Activated B cell treated with CpG ODN at 0.5 μM for 24 hours (primary cell): ENCODE measurements around the gene NCF2. TPM values are rescaled to one million over a fixed set of nuclear protein-coding genes. Genes with fewer than 3 reads are reported as not detected.

Experiments
- ATAC-seq: fragments of 200-7000 bp; cut with Tn5 transposase; one replicate; pipeline ENCODE4 v1.10.0; 2021; ENCODE audit warnings: low read depth, mild to moderate bottlenecking, moderate library complexity
- CTCF ChIA-PET: fragments of 350-600 bp; sonication (Branson Sonifier 250); formaldehyde crosslinking; loops from one replicate; lab custom pipeline; 2021; ENCODE audit warnings: antibody characterized with exemption; lab: Charles Lee
- POLR2A ChIA-PET: fragments of 350-600 bp; sonication (Branson Sonifier 250); formaldehyde crosslinking; loops from one replicate; lab custom pipeline; 2021; ENCODE audit warnings: antibody characterized with exemption; lab: Charles Lee
- DNase-seq: peaks from one replicate; pipeline ENCODE4 v3.0.0; 2022
- H3K27ac Mint-ChIP-seq: one replicate; pipeline ENCODE4 v1.8.0; 2020; ENCODE audit warnings: mixed read lengths
- H3K27me3 Mint-ChIP-seq: one replicate; pipeline ENCODE4 v1.8.0; 2021; ENCODE audit warnings: mixed read lengths
- H3K36me3 Mint-ChIP-seq: one replicate; pipeline ENCODE4 v1.8.0; 2021; ENCODE audit warnings: low read depth, mixed read lengths
- H3K4me1 Mint-ChIP-seq: one replicate; pipeline ENCODE4 v1.8.0; 2021; ENCODE audit warnings: mixed read lengths
- H3K4me3 Mint-ChIP-seq: one replicate; pipeline ENCODE4 v1.8.0; 2020; ENCODE audit warnings: mild to moderate bottlenecking, mixed read lengths
- H3K9me3 Mint-ChIP-seq: one replicate; pipeline ENCODE4 v1.8.0; 2020; ENCODE audit warnings: mixed read lengths
- intact Hi-C: fragments of 100-400 bp; cut with micrococcal nuclease; formaldehyde crosslinking; loops from one replicate; pipeline ENCODE4 v1.15.1; 2024
- total RNA-seq: library from RNA; stranded (reverse); gene quantifications from 2 replicates; pipeline ENCODE4 v1.2.3, GENCODE V29; 2022
- TF ChIP-seq, protein P1 (sequence below): fragments of 200-600 bp; IDR thresholded peaks from one replicate; pipeline ENCODE4 v1.8.0; 2022; ENCODE audit warnings: antibody characterized with exemption, mild to moderate bottlenecking

The NCF2 gene
- total RNA-seq, 1 donor from 2014 or later: 101 TPM

DNA sequence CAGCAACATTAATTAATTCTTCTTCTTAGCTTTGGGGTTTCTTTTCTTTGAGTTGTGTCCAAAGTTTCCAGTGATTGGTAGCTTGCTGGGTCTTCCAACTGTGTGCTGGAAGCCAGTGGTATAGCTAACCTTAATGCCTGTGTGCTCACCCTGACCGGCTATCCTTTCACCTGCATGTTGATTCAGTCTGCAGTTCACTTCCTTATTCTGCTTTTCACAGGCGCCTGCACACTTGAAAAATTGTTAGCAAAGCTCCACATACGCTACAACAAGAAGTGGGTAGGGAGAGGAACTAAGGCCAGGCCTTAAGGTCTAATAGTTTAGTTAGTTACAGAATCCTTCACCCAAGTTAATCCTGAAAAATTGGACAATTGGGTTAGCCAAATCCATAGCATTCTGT lies 35.7 kb downstream of the NCF2 start:
- Mint-ChIP-seq H3K27ac (peak overlapping the region; percentile 32), H3K9me3 (no peaks in the 10 kb centered on the region), H3K4me1 (peaks cover 21% of the 10 kb centered on the region), H3K4me3 (no peak overlapping the region), H3K36me3 (peaks cover 85% of the 10 kb centered on the region), H3K27me3 (no peaks in the 10 kb centered on the region)
- TF ChIP-seq, protein P1, sequence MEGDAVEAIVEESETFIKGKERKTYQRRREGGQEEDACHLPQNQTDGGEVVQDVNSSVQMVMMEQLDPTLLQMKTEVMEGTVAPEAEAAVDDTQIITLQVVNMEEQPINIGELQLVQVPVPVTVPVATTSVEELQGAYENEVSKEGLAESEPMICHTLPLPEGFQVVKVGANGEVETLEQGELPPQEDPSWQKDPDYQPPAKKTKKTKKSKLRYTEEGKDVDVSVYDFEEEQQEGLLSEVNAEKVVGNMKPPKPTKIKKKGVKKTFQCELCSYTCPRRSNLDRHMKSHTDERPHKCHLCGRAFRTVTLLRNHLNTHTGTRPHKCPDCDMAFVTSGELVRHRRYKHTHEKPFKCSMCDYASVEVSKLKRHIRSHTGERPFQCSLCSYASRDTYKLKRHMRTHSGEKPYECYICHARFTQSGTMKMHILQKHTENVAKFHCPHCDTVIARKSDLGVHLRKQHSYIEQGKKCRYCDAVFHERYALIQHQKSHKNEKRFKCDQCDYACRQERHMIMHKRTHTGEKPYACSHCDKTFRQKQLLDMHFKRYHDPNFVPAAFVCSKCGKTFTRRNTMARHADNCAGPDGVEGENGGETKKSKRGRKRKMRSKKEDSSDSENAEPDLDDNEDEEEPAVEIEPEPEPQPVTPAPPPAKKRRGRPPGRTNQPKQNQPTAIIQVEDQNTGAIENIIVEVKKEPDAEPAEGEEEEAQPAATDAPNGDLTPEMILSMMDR: no peak
- POLR2A ChIA-PET: interaction anchor here (0.6 to 2.0 kb wide), 4 partner anchors 13 to 80 kb away, joined by 3 to 10 read pairs (median 3); partner anchors contain the start of gene NCF2
- DNase-seq: no peak
- intact Hi-C loops: loop anchor here (2.0 kb wide), 2 partner anchors 14 to 68 kb away; no protein-coding TSS in a partner anchor
- CTCF ChIA-PET: interaction anchor here (1.1 to 2.0 kb wide), 2 partner anchors 26 to 68 kb away, joined by 4 to 7 read pairs; no protein-coding TSS in a partner anchor
- ATAC-seq: peak; percentile 69

DNA sequence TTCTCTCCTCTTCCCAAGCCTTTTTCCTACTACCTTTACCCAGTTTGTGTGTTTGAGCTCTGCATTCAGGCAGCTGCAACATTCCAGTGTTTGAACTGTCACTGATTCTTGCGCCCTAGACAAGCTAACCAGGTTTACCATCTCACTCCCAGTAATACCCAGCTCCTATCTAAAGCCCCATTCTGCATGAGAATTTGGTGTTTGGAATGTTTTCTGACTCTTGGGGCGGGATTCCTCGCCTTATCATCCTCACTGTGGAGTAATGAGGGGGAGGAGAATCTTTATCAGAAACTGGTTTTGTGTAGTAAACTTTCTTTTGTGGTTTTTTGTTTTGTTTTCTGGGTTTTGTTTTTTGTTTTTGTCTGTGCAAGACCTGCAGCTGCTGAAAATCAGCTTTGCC lies 36.5 kb downstream of the NCF2 start:
- Mint-ChIP-seq H3K27me3 (no peaks in the 10 kb centered on the region), H3K4me1 (peaks cover 21% of the 10 kb centered on the region), H3K36me3 (peaks cover 85% of the 10 kb centered on the region), H3K9me3 (no peaks in the 10 kb centered on the region), H3K4me3 (no peak overlapping the region), H3K27ac (no peak overlapping the region)
- no peak for ATAC-seq
- TF ChIP-seq, protein P1: no peak
- DNase-seq: no peak
- ChIA-PET POLR2A (interaction anchor here (1.3 to 2.0 kb wide), 2 partner anchors 36 to 80 kb away, joined by 3 to 10 read pairs; partner anchors contain the start of gene NCF2), CTCF (interaction anchor here (2.0 kb wide), 1 partner anchor 27 kb away, joined by 7 read pairs; no protein-coding TSS in a partner anchor)
- intact Hi-C loops: loop anchor here (2.0 kb wide), 2 partner anchors 15 to 69 kb away; no protein-coding TSS in a partner anchor

DNA sequence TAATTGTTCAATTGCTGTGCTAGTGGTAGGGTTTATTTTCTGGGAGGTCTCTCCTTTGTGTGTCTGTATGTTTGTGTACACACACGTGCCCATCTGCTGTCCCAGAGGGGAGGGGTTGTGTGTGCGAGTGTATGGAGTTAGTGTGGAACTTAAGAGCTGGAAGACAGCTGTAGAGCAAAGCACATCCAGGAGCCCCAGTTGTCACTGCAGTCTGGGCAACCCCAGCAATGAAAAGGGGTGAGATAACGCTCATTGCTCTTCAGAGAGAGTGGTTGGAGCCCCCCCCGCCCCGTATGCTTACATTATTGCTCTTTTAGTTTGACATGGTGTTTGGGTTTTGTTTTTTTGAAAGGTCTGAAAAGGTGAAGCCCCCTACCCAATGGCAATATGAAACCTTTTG lies 36.9 kb downstream of the NCF2 start:
- ChIA-PET CTCF (interaction anchor here (2.0 kb wide), 1 partner anchor 27 kb away, joined by 7 read pairs; no protein-coding TSS in a partner anchor), POLR2A (interaction anchor here (1.3 to 2.0 kb wide), 2 partner anchors 37 to 80 kb away, joined by 3 to 10 read pairs; partner anchors contain the start of gene NCF2)
- DNase-seq (no peak), ATAC-seq (no peak)
- peaks cover 86% of the 10 kb centered on the region for H3K36me3 Mint-ChIP-seq
- H3K4me1 Mint-ChIP-seq: peaks cover 23% of the 10 kb centered on the region
- no peak overlapping the region for H3K4me3 Mint-ChIP-seq
- no peak overlapping the region for H3K27ac Mint-ChIP-seq
- no peaks in the 10 kb centered on the region for H3K27me3 Mint-ChIP-seq
- intact Hi-C loops: no loop called here
- no peaks in the 10 kb centered on the region for H3K9me3 Mint-ChIP-seq
- TF ChIP-seq, protein P1: no peak

DNA sequence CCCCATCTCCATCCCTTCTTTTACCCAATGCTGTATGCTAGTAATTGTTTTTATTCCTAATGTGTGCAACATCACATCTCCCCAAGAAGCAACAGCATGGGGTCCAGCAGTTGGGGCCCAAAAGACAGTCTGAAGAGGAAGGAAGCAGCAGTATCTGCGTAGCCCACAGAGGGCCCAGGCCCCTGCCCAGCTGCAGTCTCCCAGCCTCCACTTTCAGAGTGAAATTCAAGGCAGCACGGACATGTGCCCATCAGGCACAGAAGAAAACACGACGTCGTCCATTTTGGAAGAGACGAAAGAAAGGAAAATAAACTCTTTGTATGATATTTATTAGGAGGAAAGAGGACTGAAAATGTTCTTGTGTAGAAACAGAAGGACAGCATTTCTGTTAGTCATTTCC lies 37.4 kb downstream of the NCF2 start:
- DNase-seq: no peak
- POLR2A ChIA-PET: no interaction called here
- H3K4me3 Mint-ChIP-seq: no peak overlapping the region
- no peaks in the 10 kb centered on the region for H3K27me3 Mint-ChIP-seq
- peaks cover 89% of the 10 kb centered on the region for H3K36me3 Mint-ChIP-seq
- ATAC-seq: no peak
- H3K27ac Mint-ChIP-seq: no peak overlapping the region
- no peaks in the 10 kb centered on the region for H3K9me3 Mint-ChIP-seq
- CTCF ChIA-PET: no interaction called here
- TF ChIP-seq, protein P1: no peak
- intact Hi-C loops: no loop called here
- H3K4me1 Mint-ChIP-seq: peaks cover 27% of the 10 kb centered on the region

DNA sequence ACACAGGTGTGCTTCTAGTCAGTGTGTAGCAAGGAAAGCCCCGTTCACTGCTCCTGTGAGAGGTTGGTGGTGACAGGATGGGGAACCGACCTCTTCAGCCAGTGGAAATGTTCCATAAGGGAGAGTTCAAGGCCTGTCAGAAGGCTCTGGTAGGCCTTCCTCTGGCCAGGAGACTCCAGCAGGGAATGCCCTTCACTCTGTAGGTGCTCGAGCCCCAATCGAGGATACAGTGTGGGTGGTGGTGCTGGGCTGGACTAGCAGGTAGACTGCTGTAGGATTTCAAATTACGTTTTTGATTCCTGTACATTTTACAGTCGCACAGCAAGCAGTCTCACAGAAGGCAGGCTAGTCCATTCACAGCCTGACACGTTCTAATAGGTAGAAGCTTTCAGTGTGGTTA lies 37.8 kb downstream of the NCF2 start:
- H3K27ac Mint-ChIP-seq: no peak overlapping the region
- CTCF ChIA-PET: no interaction called here
- no peaks in the 10 kb centered on the region for H3K27me3 Mint-ChIP-seq
- no peak overlapping the region for H3K4me3 Mint-ChIP-seq
- DNase-seq (no peak), ATAC-seq (no peak)
- peaks cover 88% of the 10 kb centered on the region for H3K36me3 Mint-ChIP-seq
- peaks cover 32% of the 10 kb centered on the region for H3K4me1 Mint-ChIP-seq
- POLR2A ChIA-PET: no interaction called here
- TF ChIP-seq, protein P1: no peak
- intact Hi-C loops: no loop called here
- H3K9me3 Mint-ChIP-seq: no peaks in the 10 kb centered on the region
